Measurements from ENCODE around the gene EZR. TPM values are rescaled to one million over a fixed set of nuclear protein-coding genes. Genes with fewer than 3 reads are reported as not detected.

The EZR gene
- total and polyA plus RNA-seq, 11 donors, result 114 to 541 (median 161) TPM

- ATAC-seq, result no peak
- intact Hi-C loops (cut with DNase I), result no loop called here
- H3K4me1 ChIP-seq, result peaks cover 0 to 10% (median 4%) of the 10 kb centered on the region in 12 donors
- H3K4me3 ChIP-seq, result no peak overlapping the region
- no peaks in the 10 kb centered on the region for H3K9me3 ChIP-seq
- peak in 1 of 5 donors; percentile 40 for DNase-seq
- H3K36me3 ChIP-seq, result peaks cover 0 to 4% (median 0%) of the 10 kb centered on the region in 9 donors
- no peaks in the 10 kb centered on the region for H3K27me3 ChIP-seq
- no peak overlapping the region for H3K27ac ChIP-seq
- WGBS, 4 donors, result 90 to 93% (median 92%) methylated on average over 14 to 25 of the region's 25 CpGs
- TF ChIP-seq POLR2A (IDR thresholded peaks at IDR 0.05) (no peak), CTCF (IDR thresholded peaks at IDR 0.05) (no peak)
These were observed 62.0 kb downstream of the EZR start for GRCh38 chr6:158756977-158757752.

GRCh38 chr6:158756126-158756525, 63.0 kb downstream of the EZR start:
- Histone ChIP-seq H3K36me3 (no peaks in the 10 kb centered on the region), H3K4me1 (peaks cover 0 to 12% (median 4%) of the 10 kb centered on the region in 12 donors), H3K27me3 (no peaks in the 10 kb centered on the region), H3K4me3 (no peak overlapping the region), H3K9me3 (no peaks in the 10 kb centered on the region), H3K27ac (no peak overlapping the region)
- 79 to 89% (median 83%) methylated on average over 8 to 9 of the region's 9 CpGs for WGBS, 4 donors
- intact Hi-C loops (cut with DNase I), result no loop called here
- DNase-seq, result no peak
- ATAC-seq, result no peak
- TF ChIP-seq POLR2A (IDR thresholded peaks at IDR 0.05) (no peak), CTCF (IDR thresholded peaks at IDR 0.05) (no peak)

GRCh38 chr6:158755636-158756035, 63.5 kb downstream of the EZR start:
- Histone ChIP-seq H3K27ac (no peak overlapping the region), H3K36me3 (no peaks in the 10 kb centered on the region), H3K4me1 (peaks cover 0 to 12% (median 4%) of the 10 kb centered on the region in 12 donors), H3K27me3 (no peaks in the 10 kb centered on the region), H3K4me3 (no peak overlapping the region), H3K9me3 (no peaks in the 10 kb centered on the region)
- no peak for DNase-seq
- intact Hi-C loops (cut with DNase I), result no loop called here
- TF ChIP-seq CTCF (IDR thresholded peaks at IDR 0.05) (no peak), POLR2A (IDR thresholded peaks at IDR 0.05) (no peak)
- 94 to 97% (median 96%) methylated on average over 13 of the region's 13 CpGs for WGBS, 4 donors
- ATAC-seq, result no peak

- Histone ChIP-seq H3K9me3 (no peaks in the 10 kb centered on the region), H3K27ac (no peak overlapping the region), H3K27me3 (no peaks in the 10 kb centered on the region), H3K4me1 (peaks cover 0 to 12% (median 4%) of the 10 kb centered on the region in 12 donors), H3K36me3 (no peaks in the 10 kb centered on the region), H3K4me3 (no peak overlapping the region)
- ATAC-seq, result no peak
- no peak for DNase-seq
- TF ChIP-seq CTCF (IDR thresholded peaks at IDR 0.05), result no peak
- TF ChIP-seq POLR2A (IDR thresholded peaks at IDR 0.05), result no peak
- intact Hi-C loops (cut with DNase I), result no loop called here
- 56 to 72% (median 67%) methylated on average over 11 of the region's 11 CpGs for WGBS, 4 donors
These were observed 64.4 kb downstream of the EZR start for GRCh38 chr6:158754738-158755137.
